Measurements from ENCODE around the gene TMEM81.

TMEM81 gene

GRCh38 chr1:205076245-205076761 lies 8.0 kb downstream of the TMEM81 start:
- no peak for DNase-seq

- DNase-seq: no peak
Measured at GRCh38 chr1:205075642-205076155, 8.6 kb downstream of the TMEM81 start.

- DNase-seq: no peak
Measured at GRCh38 chr1:205074513-205074912, 9.7 kb downstream of the TMEM81 start.

GRCh38 chr1:205074084-205074483 lies 10.2 kb downstream of the TMEM81 start:
- no peak for DNase-seq

GRCh38 chr1:205073511-205073910 lies 10.7 kb downstream of the TMEM81 start:
- DNase-seq: no peak

GRCh38 chr1:205072881-205073280 lies 11.4 kb downstream of the TMEM81 start:
- no peak for DNase-seq

GRCh38 chr1:205072286-205072685 lies 12.0 kb downstream of the TMEM81 start:
- no peak for DNase-seq

- DNase-seq: no peak
Measured at GRCh38 chr1:205071801-205072200, 12.5 kb downstream of the TMEM81 start.

- no peak for DNase-seq
Measured at GRCh38 chr1:205071028-205071409, 13.2 kb downstream of the TMEM81 start.

- DNase-seq: no peak
Measured at GRCh38 chr1:205069371-205070125, 14.7 kb downstream of the TMEM81 start.

GRCh38 chr1:205068457-205069040 lies 15.7 kb downstream of the TMEM81 start:
- no peak for DNase-seq

- DNase-seq: no peak
Measured at GRCh38 chr1:205068001-205068400, 16.3 kb downstream of the TMEM81 start.

GRCh38 chr1:205067031-205067430 lies 17.2 kb downstream of the TMEM81 start:
- no peak for DNase-seq

GRCh38 chr1:205066141-205066818 lies 18.0 kb downstream of the TMEM81 start:
- DNase-seq: no peak

- no peak for DNase-seq
Measured at GRCh38 chr1:205065666-205066065, 18.6 kb downstream of the TMEM81 start.

- DNase-seq: no peak
Measured at GRCh38 chr1:205064741-205065316, 19.4 kb downstream of the TMEM81 start.

GRCh38 chr1:205064301-205064700 lies 20.0 kb downstream of the TMEM81 start:
- DNase-seq: no peak

- no peak for DNase-seq
Measured at GRCh38 chr1:205062895-205063294, 21.4 kb downstream of the TMEM81 start.

GRCh38 chr1:205062319-205062718 lies 21.9 kb downstream of the TMEM81 start:
- DNase-seq: no peak

- DNase-seq: peak; percentile 52
Measured at GRCh38 chr1:205061665-205062069, 22.6 kb downstream of the TMEM81 start.

- DNase-seq: no peak
Measured at GRCh38 chr1:205061227-205061626, 23.0 kb downstream of the TMEM81 start.

GRCh38 chr1:205060746-205061145 lies 23.5 kb downstream of the TMEM81 start:
- no peak for DNase-seq

- no peak for DNase-seq
Measured at GRCh38 chr1:205059660-205060059, 24.6 kb downstream of the TMEM81 start.

All from inflammatory macrophage treated with lipopolysaccharide for 4 hours (primary cell).